Kidney tubule cell (primary cell): ENCODE measurements around the gene OTOF.

Source experiments
- DNase-seq: peaks from one replicate; pipeline ENCODE4 v3.0.0-alpha.2; 2018; ENCODE audit warnings: low spot score

OTOF gene

GRCh38 chr2:26449278-26450030 is 28.5 kb downstream of the OTOF start:
- DNase-seq, result no peak

- no peak for DNase-seq
Measured at GRCh38 chr2:26448651-26449050, 29.3 kb downstream of the OTOF start.

- no peak for DNase-seq
Measured at GRCh38 chr2:26444236-26444635, 33.7 kb downstream of the OTOF start.

- DNase-seq, result no peak
Measured at GRCh38 chr2:26442707-26443106, 35.2 kb downstream of the OTOF start.

- no peak for DNase-seq
Measured at GRCh38 chr2:26442301-26442700, 35.6 kb downstream of the OTOF start.

GRCh38 chr2:26438926-26439325 is 39.0 kb downstream of the OTOF start:
- peak; percentile 35 for DNase-seq

- DNase-seq, result peak; percentile 79
Measured at GRCh38 chr2:26438526-26438925, 39.4 kb downstream of the OTOF start.

- DNase-seq, result no peak
Measured at GRCh38 chr2:26435106-26435505, 42.8 kb downstream of the OTOF start.

- no peak for DNase-seq
Measured at GRCh38 chr2:26432859-26433258, 45.1 kb downstream of the OTOF start.

- no peak for DNase-seq
Measured at GRCh38 chr2:26432363-26432762, 45.6 kb downstream of the OTOF start.

GRCh38 chr2:26430826-26431225 is 47.1 kb downstream of the OTOF start:
- DNase-seq, result peak; percentile 9

- DNase-seq, result peak; percentile 45
Measured at GRCh38 chr2:26429779-26430578, 47.9 kb downstream of the OTOF start.

- no peak for DNase-seq
Measured at GRCh38 chr2:26428846-26429245, 49.1 kb downstream of the OTOF start.

GRCh38 chr2:26424221-26424620 is 53.7 kb downstream of the OTOF start:
- no peak for DNase-seq

- no peak for DNase-seq
Measured at GRCh38 chr2:26423750-26424149, 54.2 kb downstream of the OTOF start.

- no peak for DNase-seq
Measured at GRCh38 chr2:26422947-26423629, 54.8 kb downstream of the OTOF start.

GRCh38 chr2:26421961-26422360 is 56.0 kb downstream of the OTOF start:
- DNase-seq, result no peak

- no peak for DNase-seq
Measured at GRCh38 chr2:26414311-26414710, 63.6 kb downstream of the OTOF start.

GRCh38 chr2:26412091-26412673 is 65.7 kb downstream of the OTOF start:
- no peak for DNase-seq

GRCh38 chr2:26411419-26411818 is 66.5 kb downstream of the OTOF start:
- DNase-seq, result no peak

GRCh38 chr2:26410764-26411243 is 67.1 kb downstream of the OTOF start:
- DNase-seq, result no peak

GRCh38 chr2:26409785-26410184 is 68.1 kb downstream of the OTOF start:
- DNase-seq, result no peak
